Measurements from ENCODE around the gene DPYSL3.

The DPYSL3 gene

GRCh38 chr5:147360816-147361215, 149.1 kb downstream of the DPYSL3 start:
- DNase-seq: no peak

GRCh38 chr5:147359581-147359980, 150.3 kb downstream of the DPYSL3 start:
- no peak for DNase-seq

DNA sequence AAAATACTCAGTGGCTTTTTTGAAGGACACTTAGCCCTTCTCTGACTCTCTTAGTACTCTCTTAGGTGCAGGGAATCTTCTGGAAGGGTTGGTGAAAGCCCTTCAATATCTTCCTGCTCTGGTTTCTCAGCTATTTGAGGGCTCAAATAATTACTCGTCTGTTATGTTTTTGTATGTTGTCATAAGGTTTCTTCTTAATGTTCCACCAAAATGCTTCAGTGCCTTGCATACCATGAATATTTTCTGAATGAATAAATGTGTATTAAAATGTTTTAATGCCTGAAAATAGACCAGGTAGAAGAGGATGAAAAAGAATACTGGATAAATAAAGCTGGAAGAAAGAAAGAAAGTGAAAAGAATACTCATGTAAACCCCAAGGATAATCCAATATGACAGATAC, 150.8 kb downstream of the DPYSL3 start:
- no peak for DNase-seq

DNA sequence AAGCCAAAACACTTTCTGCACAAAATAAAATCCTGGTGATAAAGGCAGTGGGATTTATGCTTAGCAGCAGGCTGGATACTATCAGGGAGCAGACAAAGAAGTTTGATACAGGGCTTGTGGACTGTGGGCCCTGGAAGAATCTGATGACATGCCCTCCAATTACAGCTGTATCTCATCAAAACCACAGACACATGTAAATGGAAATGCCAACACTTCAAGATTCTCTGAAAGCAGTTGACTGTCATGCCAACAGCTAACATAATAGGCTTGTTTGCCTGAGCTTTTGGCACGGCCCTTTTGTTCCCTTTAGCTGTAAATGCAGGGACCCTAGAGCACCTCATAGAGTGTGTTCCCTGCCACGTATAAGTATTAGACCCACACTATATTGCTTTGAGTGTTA, 160.6 kb downstream of the DPYSL3 start:
- no peak for DNase-seq

- no peak for DNase-seq
These were observed 161.4 kb downstream of the DPYSL3 start for GRCh38 chr5:147348451-147348850.

GRCh38 chr5:147348046-147348445, 161.8 kb downstream of the DPYSL3 start:
- no peak for DNase-seq

DNA sequence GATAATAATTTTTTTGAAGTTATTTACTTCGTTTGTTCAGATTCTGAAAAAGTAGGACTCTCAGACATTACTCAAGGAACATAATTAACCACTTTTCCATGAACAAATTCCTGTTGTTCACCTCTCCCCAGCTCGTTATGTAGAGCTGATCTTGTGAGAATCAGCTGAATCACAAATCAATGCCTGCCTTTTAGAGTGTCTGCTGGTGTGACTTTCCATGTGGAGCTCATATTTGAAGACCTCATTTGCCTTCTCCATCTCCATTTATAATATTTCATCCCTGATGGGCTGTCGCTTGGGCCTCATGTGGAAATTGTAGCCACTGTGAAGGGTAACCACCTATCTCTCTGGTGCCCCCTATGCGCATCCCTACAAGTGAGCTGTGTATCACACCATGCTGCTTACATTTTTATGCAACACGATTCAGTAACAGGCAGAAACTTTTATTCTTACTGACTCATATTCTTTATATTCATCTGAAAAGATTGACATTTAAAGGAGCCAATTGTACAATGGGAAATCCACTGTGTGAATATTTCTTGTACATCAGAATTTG, 163.8 kb downstream of the DPYSL3 start:
- no peak for DNase-seq

- no peak for DNase-seq
These were observed 165.0 kb downstream of the DPYSL3 start for GRCh38 chr5:147344861-147345260.

DNA sequence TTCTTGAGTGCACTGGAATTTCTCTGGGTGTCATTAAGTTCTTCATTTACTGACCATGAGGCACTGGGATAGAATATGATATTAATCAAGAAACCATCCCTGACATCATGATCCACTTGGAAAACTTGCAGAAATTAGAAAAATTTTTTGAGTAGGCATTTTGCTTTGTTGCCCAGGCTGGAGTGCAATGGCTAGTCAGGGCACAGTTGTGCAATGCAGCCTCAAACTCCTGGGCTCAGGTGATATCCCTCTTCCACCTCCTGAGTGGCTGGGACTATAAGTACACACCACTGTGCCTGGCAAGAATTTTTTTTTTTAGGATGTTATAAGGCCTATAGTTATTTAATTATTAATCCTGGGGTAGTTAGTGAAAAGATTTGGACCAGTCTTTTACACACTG, 168.5 kb downstream of the DPYSL3 start:
- no peak for DNase-seq

DNA sequence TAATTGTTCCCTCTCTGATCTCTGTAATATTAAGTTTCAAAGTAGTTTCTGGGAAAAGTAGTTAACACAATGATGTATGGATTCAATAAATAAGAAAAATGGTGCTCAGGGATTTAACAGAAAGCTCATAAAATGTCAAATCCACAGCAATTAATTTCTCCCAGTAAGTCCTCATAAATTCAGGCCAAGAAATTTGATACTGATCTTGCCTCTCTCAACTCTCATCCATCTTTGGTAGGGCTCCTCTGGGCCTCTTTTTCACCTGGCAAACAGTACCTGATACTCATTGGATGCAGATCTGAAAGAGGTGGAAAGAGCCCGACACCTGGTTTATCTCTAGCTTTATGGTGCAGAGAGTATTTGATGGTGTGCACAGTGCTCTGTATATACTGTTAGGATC, 168.9 kb downstream of the DPYSL3 start:
- no peak for DNase-seq
